ENCODE results near the gene UBR1. TPM values are rescaled to one million over a fixed set of nuclear protein-coding genes. Genes with fewer than 3 reads are reported as not detected.

The UBR1 gene
- total RNA-seq, 4 donors from 2014 or later, result 21.3 to 40.7 (median 28.7) TPM

DNA sequence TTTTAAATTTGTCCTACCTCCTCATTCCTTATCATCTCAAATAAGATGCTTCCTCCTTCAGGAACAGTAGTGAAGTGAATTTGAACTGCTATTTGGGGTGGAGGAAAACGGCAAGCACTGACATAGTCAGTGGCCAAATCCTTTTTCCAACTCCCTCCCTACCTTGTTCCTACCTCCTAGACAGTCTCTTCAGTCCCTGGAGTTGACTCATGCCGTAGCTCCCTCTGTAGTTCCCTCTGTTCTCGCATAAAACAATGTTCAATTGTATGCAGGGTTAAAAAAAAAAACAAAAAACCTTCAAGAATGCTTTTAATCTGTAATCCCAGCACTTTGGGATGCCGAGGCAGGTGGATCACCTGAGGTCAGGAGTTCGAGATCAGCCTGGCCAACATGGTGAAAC is 1.4 kb downstream of the UBR1 start:
- H3K36me3 ChIP-seq, result peaks cover 5 to 21% (median 16%) of the 10 kb centered on the region in 4 donors
- peak overlapping the region in 2 of 4 donors; percentile 19 to 87 for H3K27ac ChIP-seq (replicated peaks in 1 of 4)
- 53% methylated on average over 5 of the region's 5 CpGs for WGBS
- DNase-seq (ENCODE audit: extremely low spot score), result no peak
- H3K4me3 ChIP-seq, result peak overlapping the region; percentile 66 to 87 (median 79)
- no peaks in the 10 kb centered on the region for H3K27me3 ChIP-seq
- H3K4me1 ChIP-seq, result peaks cover 23 to 41% (median 40%) of the 10 kb centered on the region in 4 donors
- no peaks in the 10 kb centered on the region for H3K9me3 ChIP-seq
- no peak for TF ChIP-seq EP300 (IDR thresholded peaks at IDR 0.05)
- intact Hi-C loops (cut with DNase I), result no loop called here

DNA sequence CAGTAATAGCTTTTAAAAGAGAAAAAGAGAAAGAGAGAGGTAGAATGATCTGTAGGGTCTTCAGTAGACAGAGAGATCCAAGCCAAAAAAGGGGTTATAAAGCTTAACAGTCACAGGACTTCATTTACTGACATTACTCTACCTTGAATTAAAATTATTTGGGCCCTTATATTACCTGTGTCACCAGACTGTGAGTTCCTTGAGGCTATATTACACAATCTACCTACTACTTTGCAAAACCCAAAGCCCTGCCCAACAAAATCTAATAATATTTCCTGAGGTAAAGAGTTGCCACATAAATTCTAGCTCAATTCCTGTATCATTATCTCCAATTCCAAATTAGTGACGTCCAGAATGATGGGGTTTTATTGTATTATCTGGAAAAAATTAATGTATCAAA is 1.9 kb downstream of the UBR1 start:
- Histone ChIP-seq H3K4me1 (peaks cover 23 to 41% (median 40%) of the 10 kb centered on the region in 4 donors), H3K27ac (replicated peaks in 1 of 4) (peak overlapping the region in 1 of 4 donors; percentile 19), H3K4me3 (no peak overlapping the region), H3K27me3 (no peaks in the 10 kb centered on the region), H3K36me3 (peaks cover 5 to 21% (median 16%) of the 10 kb centered on the region in 4 donors), H3K9me3 (no peaks in the 10 kb centered on the region)
- DNase-seq (ENCODE audit: extremely low spot score), result no peak
- 58% methylated on average over 1 of the region's 1 CpG for WGBS
- TF ChIP-seq, protein P1, sequence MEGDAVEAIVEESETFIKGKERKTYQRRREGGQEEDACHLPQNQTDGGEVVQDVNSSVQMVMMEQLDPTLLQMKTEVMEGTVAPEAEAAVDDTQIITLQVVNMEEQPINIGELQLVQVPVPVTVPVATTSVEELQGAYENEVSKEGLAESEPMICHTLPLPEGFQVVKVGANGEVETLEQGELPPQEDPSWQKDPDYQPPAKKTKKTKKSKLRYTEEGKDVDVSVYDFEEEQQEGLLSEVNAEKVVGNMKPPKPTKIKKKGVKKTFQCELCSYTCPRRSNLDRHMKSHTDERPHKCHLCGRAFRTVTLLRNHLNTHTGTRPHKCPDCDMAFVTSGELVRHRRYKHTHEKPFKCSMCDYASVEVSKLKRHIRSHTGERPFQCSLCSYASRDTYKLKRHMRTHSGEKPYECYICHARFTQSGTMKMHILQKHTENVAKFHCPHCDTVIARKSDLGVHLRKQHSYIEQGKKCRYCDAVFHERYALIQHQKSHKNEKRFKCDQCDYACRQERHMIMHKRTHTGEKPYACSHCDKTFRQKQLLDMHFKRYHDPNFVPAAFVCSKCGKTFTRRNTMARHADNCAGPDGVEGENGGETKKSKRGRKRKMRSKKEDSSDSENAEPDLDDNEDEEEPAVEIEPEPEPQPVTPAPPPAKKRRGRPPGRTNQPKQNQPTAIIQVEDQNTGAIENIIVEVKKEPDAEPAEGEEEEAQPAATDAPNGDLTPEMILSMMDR (IDR thresholded peaks at IDR 0.05), result no peak
- TF ChIP-seq POLR2AphosphoS5 (IDR thresholded peaks at IDR 0.05), result no peak
- TF ChIP-seq EP300 (IDR thresholded peaks at IDR 0.05), result no peak
- no peak for TF ChIP-seq POLR2A (IDR thresholded peaks at IDR 0.05; ENCODE audit: low read depth)
- intact Hi-C loops (cut with DNase I), result no loop called here

DNA sequence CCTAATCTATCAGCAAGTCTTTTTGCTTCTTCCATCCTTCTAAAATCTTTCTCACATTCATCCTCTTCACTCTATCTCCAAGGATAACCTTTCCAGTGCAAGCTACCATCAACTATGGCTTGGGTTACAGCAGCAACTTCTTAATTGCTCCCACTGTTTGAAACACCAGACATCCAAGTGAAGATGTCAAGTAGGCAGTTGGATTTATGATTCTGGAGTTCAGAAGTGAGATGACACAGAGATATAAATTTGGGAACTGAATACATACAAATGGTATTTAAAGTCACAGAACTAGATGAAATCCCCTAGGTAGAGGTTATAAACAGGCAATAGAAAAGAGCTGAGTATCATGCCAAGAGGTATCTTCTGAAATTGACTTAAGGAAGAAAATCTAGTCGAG is 3.7 kb downstream of the UBR1 start:
- peaks cover 5 to 27% (median 18%) of the 10 kb centered on the region in 4 donors for H3K36me3 ChIP-seq
- intact Hi-C loops (cut with DNase I), result no loop called here
- H3K9me3 ChIP-seq, result no peaks in the 10 kb centered on the region
- TF ChIP-seq, protein P1 (IDR thresholded peaks at IDR 0.05), result no peak
- no peak for TF ChIP-seq POLR2AphosphoS5 (IDR thresholded peaks at IDR 0.05)
- no peak for TF ChIP-seq EP300 (IDR thresholded peaks at IDR 0.05)
- no peak for TF ChIP-seq POLR2A (IDR thresholded peaks at IDR 0.05; ENCODE audit: low read depth)
- H3K4me1 ChIP-seq, result peaks cover 23 to 51% (median 41%) of the 10 kb centered on the region in 4 donors
- H3K4me3 ChIP-seq, result no peak overlapping the region
- H3K27ac ChIP-seq (replicated peaks in 1 of 4), result no peak overlapping the region
- 66% methylated on average over 1 of the region's 1 CpG for WGBS
- H3K27me3 ChIP-seq, result no peaks in the 10 kb centered on the region
- no peak for DNase-seq (ENCODE audit: extremely low spot score)

DNA sequence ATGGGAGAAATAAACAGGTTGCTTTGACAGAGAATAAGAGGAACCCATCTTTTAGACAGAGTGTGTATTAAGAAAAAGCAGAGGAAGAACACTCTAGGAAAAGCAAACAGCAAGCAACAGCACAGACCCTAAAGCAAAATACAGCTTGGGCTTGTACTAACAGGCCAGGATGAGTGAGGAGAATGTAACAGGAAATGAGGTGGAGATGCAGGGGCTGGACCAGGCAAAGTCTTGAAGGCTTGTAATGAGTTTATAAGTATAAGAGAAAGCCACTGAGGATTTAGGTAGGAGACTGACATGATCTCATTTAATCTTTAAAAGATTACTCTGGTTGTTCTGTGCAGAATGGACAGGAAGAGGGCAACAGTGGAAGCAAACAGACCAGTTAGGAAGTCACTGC is 4.9 kb downstream of the UBR1 start:
- H3K36me3 ChIP-seq, result peaks cover 5 to 30% (median 21%) of the 10 kb centered on the region in 4 donors
- peaks cover 16 to 53% (median 34%) of the 10 kb centered on the region in 4 donors for H3K4me1 ChIP-seq
- no peaks in the 10 kb centered on the region for H3K27me3 ChIP-seq
- DNase-seq (ENCODE audit: extremely low spot score), result no peak
- TF ChIP-seq POLR2A (IDR thresholded peaks at IDR 0.05; ENCODE audit: low read depth), result no peak
- TF ChIP-seq, protein P1 (IDR thresholded peaks at IDR 0.05), result no peak
- no peak for TF ChIP-seq EP300 (IDR thresholded peaks at IDR 0.05)
- TF ChIP-seq POLR2AphosphoS5 (IDR thresholded peaks at IDR 0.05), result no peak
- H3K27ac ChIP-seq (replicated peaks in 1 of 4), result no peak overlapping the region
- H3K4me3 ChIP-seq, result no peak overlapping the region
- intact Hi-C loops (cut with DNase I), result no loop called here
- no peaks in the 10 kb centered on the region for H3K9me3 ChIP-seq

DNA sequence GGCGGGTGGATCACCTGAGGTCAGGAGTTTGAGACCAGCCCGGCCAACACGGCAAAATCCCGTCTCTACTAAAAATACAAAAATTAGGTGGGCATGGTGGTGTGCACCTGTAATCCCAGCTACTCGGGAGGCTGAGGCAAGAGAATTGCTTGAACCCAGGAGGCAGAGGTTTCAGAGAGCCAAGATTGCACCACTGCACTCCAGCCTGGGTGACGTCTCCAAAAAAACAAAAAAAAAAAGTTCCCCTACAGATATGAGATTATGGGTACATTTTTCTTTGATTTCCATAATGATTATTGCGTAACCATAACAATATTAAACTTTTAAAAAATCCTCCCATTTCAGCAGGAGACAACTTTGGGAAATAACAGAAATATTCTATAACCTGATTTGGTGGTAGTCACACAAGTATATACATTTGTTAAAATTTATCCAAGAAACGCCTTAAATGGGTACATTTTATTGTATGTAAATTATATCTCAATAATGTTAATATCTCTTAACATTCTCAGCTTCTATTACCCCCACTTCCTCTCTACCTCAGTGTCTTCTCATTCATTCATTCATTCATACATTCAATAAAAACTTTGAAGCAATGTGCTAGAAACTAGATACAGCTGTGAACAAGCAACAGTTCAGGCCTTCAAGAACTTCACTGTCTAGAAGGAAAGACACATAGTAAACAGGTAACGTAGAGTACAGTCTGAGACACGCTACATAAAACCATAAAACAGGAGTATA is 6.6 kb downstream of the UBR1 start:
- Histone ChIP-seq H3K4me1 (peaks cover 16 to 50% (median 30%) of the 10 kb centered on the region in 4 donors), H3K27me3 (no peaks in the 10 kb centered on the region), H3K4me3 (no peak overlapping the region), H3K36me3 (peaks cover 5 to 30% (median 21%) of the 10 kb centered on the region in 4 donors), H3K9me3 (no peaks in the 10 kb centered on the region), H3K27ac (replicated peaks in 1 of 4) (no peak overlapping the region)
- TF ChIP-seq EP300 (IDR thresholded peaks at IDR 0.05), result no peak
- WGBS, result 98% methylated on average over 10 of the region's 10 CpGs
- intact Hi-C loops (cut with DNase I), result no loop called here
- DNase-seq (ENCODE audit: extremely low spot score), result no peak
